GM23248 (cell line): ENCODE measurements around the gene OTOGL.

ENCODE experiments used
- EZH2 ChIP-seq: fragments of 200-600 bp; sonication (generic); IDR thresholded peaks from 2 replicates; pipeline ENCODE4 v1.6.1; 2018; ENCODE audit warnings: antibody characterized with exemption, mild to moderate bottlenecking; ENCODE audit not compliant: insufficient read depth, poor library complexity, severe bottlenecking
- EZH2phosphoT487 ChIP-seq: fragments of 200-600 bp; sonication (generic); IDR thresholded peaks from 2 replicates; pipeline ENCODE4 v1.6.1; 2018; ENCODE audit warnings: antibody characterized with exemption, moderate library complexity, mild to moderate bottlenecking, low read depth; ENCODE audit not compliant: insufficient read depth

GRCh38 chr12:80064269-80064668 is 35.1 kb upstream of the OTOGL start:
- TF ChIP-seq EZH2phosphoT487 (no peak), EZH2 (no peak)
